ENCODE data around the gene TACR2.

The TACR2 gene

DNA sequence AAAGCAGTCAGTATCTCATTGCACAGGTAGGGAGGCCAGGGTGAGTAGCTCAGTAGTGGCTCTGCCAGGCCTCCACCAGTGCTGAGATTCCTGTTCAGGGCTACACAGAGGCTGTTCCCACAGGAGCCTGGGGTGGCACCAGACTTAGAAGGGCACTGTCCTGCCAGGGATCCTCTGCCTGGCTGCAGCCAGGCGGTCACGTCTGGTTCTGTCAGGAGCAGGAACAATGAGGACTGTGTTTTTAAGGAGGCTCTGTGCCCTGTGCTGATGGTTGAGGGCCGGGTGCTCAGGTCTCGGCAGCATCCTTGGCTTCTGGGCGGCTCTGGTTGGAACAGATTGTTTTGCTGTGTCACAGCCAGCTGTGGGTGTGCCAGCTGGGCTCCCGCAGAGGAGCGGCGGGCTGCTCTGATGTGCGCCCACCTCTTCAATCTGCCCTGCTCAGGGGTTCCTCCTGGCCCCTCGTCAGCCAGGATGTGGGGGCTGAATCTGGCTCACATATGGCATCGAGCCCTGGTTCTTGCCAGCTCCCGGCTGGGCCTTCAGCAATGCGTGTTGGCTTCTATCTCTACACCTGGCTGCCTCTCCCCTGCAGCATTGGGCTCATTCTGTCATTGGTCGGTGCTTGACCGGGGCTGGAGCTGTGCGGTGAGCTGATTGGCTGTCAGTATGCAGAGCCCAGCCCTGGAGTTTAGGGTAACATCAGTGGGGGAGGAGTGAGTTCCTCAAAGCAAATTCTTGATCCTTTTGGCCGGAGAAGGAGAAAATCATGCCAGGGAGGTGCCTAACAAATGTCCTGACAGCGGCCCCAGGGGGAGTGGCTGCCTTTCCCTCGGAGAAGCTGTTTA, 41.2 kb downstream of the TACR2 start:
- no peak for DNase-seq (ENCODE audit: low read depth)
- TF ChIP-seq, protein P1, sequence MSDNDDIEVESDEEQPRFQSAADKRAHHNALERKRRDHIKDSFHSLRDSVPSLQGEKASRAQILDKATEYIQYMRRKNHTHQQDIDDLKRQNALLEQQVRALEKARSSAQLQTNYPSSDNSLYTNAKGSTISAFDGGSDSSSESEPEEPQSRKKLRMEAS (IDR thresholded peaks at IDR 0.05; ENCODE audit: low read depth, low read length), result no peak
- no peak overlapping the region for H3K4me3 ChIP-seq (ENCODE audit: low read depth, low read length)

DNA sequence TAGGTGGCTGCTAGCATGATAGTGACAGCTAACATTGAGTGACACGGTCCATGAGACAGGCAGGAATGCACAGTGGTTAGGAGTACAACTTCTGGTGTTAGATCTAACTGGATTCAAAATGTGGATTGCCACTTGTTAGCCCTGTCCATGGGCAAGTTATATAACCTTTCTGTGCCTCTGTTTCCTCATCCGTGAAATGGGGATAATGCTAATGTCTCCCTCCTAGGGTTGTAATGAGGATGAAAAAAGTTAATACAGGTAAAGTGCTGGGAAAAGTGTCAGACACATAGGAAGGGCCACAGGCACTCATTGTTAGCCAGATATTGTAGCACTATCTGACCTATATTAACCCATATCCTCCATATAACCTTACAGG, 41.8 kb downstream of the TACR2 start:
- TF ChIP-seq POLR2A (IDR thresholded peaks at IDR 0.05; ENCODE audit: extremely low read depth, insufficient read length) (no peak), MYC (IDR thresholded peaks at IDR 0.05; ENCODE audit: low read depth, low read length) (no peak)
- DNase-seq (ENCODE audit: low read depth), result no peak
- H3K4me3 ChIP-seq (ENCODE audit: low read depth, low read length), result no peak overlapping the region

DNA sequence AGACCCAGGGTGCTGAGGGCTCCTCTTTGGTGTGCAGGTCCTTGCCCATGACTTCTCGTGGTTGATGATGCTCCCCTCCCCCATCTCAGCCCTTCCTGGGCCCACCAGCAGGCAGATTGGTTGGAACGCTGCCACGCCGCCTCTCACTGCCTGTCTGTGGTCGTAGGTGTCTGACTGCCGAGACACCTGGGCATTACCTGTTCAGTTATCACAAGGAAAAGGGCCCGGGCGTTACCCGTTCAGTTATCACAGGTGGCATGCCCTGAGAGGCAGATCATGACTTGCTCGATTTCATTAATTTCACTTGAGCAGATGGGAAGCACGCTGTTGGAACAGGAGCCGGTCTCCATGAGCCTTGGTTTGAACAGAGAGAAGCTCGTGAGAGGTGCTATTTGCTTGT, 42.5 kb downstream of the TACR2 start:
- TF ChIP-seq, protein P2, sequence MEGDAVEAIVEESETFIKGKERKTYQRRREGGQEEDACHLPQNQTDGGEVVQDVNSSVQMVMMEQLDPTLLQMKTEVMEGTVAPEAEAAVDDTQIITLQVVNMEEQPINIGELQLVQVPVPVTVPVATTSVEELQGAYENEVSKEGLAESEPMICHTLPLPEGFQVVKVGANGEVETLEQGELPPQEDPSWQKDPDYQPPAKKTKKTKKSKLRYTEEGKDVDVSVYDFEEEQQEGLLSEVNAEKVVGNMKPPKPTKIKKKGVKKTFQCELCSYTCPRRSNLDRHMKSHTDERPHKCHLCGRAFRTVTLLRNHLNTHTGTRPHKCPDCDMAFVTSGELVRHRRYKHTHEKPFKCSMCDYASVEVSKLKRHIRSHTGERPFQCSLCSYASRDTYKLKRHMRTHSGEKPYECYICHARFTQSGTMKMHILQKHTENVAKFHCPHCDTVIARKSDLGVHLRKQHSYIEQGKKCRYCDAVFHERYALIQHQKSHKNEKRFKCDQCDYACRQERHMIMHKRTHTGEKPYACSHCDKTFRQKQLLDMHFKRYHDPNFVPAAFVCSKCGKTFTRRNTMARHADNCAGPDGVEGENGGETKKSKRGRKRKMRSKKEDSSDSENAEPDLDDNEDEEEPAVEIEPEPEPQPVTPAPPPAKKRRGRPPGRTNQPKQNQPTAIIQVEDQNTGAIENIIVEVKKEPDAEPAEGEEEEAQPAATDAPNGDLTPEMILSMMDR (IDR thresholded peaks at IDR 0.05; ENCODE audit: low read depth, low read length), result no peak
- TF ChIP-seq POLR2A (IDR thresholded peaks at IDR 0.05; ENCODE audit: extremely low read depth, insufficient read length), result no peak
- TF ChIP-seq, protein P1 (IDR thresholded peaks at IDR 0.05; ENCODE audit: low read depth, low read length), result no peak
- TF ChIP-seq MYC (IDR thresholded peaks at IDR 0.05; ENCODE audit: low read depth, low read length), result no peak
- no peak overlapping the region for H3K4me3 ChIP-seq (ENCODE audit: low read depth, low read length)
- no peak for DNase-seq (ENCODE audit: low read depth)

DNA sequence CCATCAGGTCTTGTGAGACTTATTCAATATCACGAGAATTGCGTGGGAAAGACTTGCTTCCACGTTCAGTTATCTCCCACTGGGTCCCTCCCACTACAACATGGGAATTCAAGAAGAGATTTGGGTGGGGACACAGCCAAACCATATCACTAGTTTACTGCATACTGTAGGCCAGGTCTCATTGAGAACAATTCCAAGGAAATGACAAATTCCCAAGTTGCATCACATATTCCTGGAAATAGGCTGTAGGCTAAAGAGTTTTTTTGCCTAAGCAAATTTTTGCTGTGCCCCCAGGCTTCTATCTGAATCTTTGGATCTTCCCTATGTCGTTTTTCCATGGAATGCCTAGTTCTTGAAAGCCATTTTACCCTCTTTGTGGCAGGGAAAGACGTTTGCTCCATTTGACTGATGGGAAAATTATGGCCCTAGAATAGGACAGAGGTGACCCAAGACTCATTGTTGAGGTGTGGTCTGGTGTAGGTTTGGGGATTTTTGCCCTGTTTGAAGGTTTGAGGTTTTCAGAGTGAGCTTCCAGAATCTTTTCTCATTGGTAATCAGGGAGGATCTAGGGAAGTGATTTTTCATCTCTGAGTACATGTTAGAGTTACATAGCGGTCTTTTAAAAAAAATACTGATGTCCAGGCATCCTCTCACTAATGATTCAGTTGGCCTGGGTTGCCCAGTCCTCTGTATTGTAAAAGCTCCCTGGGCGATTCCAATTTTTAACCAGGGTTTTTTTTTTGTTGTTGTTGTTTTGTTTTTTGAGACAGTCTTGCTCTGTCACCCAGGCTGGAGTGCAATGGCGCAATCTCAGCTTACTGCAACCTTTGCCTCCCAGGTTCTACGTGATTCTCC, 44.4 kb downstream of the TACR2 start:
- DNase-seq (ENCODE audit: low read depth), result no peak
- H3K4me3 ChIP-seq (ENCODE audit: low read depth, low read length), result no peak overlapping the region
- TF ChIP-seq, protein P1 (IDR thresholded peaks at IDR 0.05; ENCODE audit: low read depth, low read length), result no peak
- TF ChIP-seq MYC (IDR thresholded peaks at IDR 0.05; ENCODE audit: low read depth, low read length) (no peak), POLR2A (IDR thresholded peaks at IDR 0.05; ENCODE audit: extremely low read depth, insufficient read length) (no peak)
- TF ChIP-seq, protein P2 (IDR thresholded peaks at IDR 0.05; ENCODE audit: low read depth, low read length), result no peak

DNA sequence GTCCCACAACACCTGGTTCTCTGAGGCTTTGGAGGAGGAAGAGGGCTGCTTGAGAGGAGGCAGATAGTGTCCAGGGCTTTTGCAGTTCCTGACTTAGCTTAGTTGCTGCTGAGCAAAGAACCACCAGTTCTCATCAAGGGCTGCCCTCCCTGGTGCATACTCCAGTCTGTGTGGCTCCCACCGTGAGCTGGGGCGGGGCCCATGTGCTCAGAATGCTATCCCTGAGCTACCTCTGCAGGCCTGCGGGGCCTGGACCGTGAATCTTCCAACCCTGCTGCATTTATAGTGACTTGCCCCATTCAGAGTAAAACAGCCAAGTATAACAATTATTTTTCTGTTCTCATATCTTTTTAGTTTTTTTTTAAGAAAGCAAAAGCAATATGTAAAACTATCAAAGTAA, 49.2 kb downstream of the TACR2 start:
- H3K4me3 ChIP-seq (ENCODE audit: low read depth, low read length), result no peak overlapping the region
- DNase-seq (ENCODE audit: low read depth), result no peak
- TF ChIP-seq MYC (IDR thresholded peaks at IDR 0.05; ENCODE audit: low read depth, low read length), result no peak

DNA sequence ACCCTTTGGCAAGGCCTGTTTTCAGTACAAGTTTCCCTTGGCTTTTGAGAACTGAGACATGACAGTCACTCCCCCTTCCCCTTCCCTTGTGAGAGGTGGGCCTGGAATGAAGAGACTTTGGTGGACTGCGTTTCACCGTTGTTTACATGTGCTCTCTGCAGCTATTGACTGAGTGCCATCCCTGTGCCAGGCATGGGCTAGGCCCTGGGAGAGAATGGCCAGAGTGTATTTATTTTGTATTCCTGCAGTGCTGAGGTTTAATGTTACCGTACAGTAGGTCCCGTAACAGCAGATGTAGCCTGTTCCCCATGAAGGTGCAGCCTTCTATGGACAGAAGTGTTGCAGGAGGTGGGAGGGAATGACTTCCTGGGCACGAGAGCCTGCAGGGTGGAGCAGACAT, 50.0 kb downstream of the TACR2 start:
- DNase-seq (ENCODE audit: low read depth), result no peak
- no peak for TF ChIP-seq MYC (IDR thresholded peaks at IDR 0.05; ENCODE audit: low read depth, low read length)
- no peak for TF ChIP-seq POLR2A (IDR thresholded peaks at IDR 0.05; ENCODE audit: extremely low read depth, insufficient read length)
- TF ChIP-seq, protein P2 (IDR thresholded peaks at IDR 0.05; ENCODE audit: low read depth, low read length), result no peak
- TF ChIP-seq, protein P1 (IDR thresholded peaks at IDR 0.05; ENCODE audit: low read depth, low read length), result no peak
- no peak overlapping the region for H3K4me3 ChIP-seq (ENCODE audit: low read depth, low read length)

DNA sequence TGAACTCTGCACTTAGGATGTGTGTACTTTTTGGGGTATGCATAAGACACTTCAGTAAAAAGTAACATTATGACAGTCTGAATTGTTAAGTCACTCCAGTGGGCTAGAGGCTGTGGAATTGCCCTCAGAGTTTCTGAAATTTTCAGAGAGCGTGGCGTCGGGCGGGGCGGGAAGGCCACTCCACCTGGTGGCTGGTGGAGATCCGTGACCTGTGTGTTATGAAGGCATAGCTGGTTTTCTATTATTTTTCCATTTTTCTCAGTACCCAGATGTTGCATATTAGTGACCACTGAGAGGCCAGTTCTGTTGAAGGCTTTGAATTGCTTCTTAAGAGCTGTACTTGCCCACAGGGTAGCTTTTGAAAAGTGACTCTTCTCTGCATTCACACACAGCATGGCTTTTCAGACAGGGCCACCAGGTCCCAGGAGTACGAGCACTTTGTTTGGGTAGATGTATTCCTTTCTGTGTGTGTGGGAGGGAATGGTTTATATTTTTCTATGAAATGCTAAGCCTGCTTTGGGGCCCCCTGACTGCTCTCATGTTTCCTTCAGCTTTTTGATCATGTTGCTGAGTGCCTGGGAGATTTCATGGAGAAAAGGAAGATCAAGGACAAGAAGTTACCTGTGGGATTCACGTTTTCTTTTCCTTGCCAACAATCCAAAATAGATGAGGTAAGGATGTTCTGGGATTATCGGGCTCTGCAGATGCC, 52.3 kb downstream of the TACR2 start:
- TF ChIP-seq MYC (IDR thresholded peaks at IDR 0.05; ENCODE audit: low read depth, low read length), result no peak
- TF ChIP-seq, protein P2 (IDR thresholded peaks at IDR 0.05; ENCODE audit: low read depth, low read length), result no peak
- no peak for TF ChIP-seq POLR2A (IDR thresholded peaks at IDR 0.05; ENCODE audit: extremely low read depth, insufficient read length)
- TF ChIP-seq, protein P1 (IDR thresholded peaks at IDR 0.05; ENCODE audit: low read depth, low read length), result no peak
- DNase-seq (ENCODE audit: low read depth), result no peak

More for the DNA sequence above, 52.3 kb downstream of the TACR2 start:
- no peak overlapping the region for H3K4me3 ChIP-seq (ENCODE audit: low read depth, low read length)

Data from NB4 (cell line).